NT2/D1 (cell line): ENCODE results near the gene GCN1.
A peak's percentile ranks its signal among the peaks of the same experiment; 100 is the strongest.

Source experiments
- DNase-seq: peaks from one replicate; pipeline ENCODE4 v3.0.0-alpha.2; 2011; ENCODE audit warnings: low read depth, low spot score
- H3K27me3 ChIP-seq: 2 replicates; pipeline ENCODE4 v1.6.0; 2011; ENCODE audit warnings: mild to moderate bottlenecking; ENCODE audit not compliant: insufficient read length, insufficient read depth
- H3K36me3 ChIP-seq: 2 replicates; pipeline ENCODE4 v1.6.1; 2011; ENCODE audit warnings: mild to moderate bottlenecking, low read length, mixed read lengths; ENCODE audit not compliant: insufficient read depth, insufficient read length
- H3K4me1 ChIP-seq: 2 replicates; pipeline ENCODE4 v1.5.1; 2011; ENCODE audit not compliant: insufficient read depth, insufficient read length
- H3K4me3 ChIP-seq: 2 replicates; pipeline ENCODE4 v1.5.1; 2011; ENCODE audit warnings: low read depth; ENCODE audit not compliant: insufficient read length
- H3K9ac ChIP-seq: 2 replicates; pipeline ENCODE4 v1.6.0; 2011; ENCODE audit warnings: low read depth; ENCODE audit not compliant: insufficient read length
- H3K9me3 ChIP-seq: 2 replicates; pipeline ENCODE4 v1.5.1; 2011; ENCODE audit warnings: mild to moderate bottlenecking, low read length; ENCODE audit not compliant: insufficient read depth
- SUZ12 ChIP-seq: IDR thresholded peaks from 2 replicates; pipeline ENCODE4 v1.6.1; 2011; ENCODE audit not compliant: insufficient read length, insufficient read depth; ENCODE audit errors: extremely low read depth
- YY1 ChIP-seq: IDR thresholded peaks from 2 replicates; pipeline ENCODE4 v1.6.1; 2011; ENCODE audit not compliant: insufficient read length, insufficient read depth
- ZNF274 ChIP-seq: IDR thresholded peaks from 2 replicates; pipeline ENCODE4 v1.6.1; 2011; ENCODE audit warnings: mild to moderate bottlenecking, low read depth, low read length

Gene GCN1

GRCh38 chr12:120221576-120221900 lies 27.0 kb upstream of the GCN1 start:
- H3K4me3 ChIP-seq = no peak overlapping the region
- peak overlapping the region; percentile 12 for H3K9ac ChIP-seq
- H3K4me1 ChIP-seq = peaks cover 51% of the 10 kb centered on the region
- H3K27me3 ChIP-seq = no peaks in the 10 kb centered on the region
- H3K36me3 ChIP-seq = peaks cover 90% of the 10 kb centered on the region
- DNase-seq = no peak
- TF ChIP-seq SUZ12 (no peak), ZNF274 (no peak), YY1 (no peak)
- no peaks in the 10 kb centered on the region for H3K9me3 ChIP-seq

- TF ChIP-seq ZNF274 (no peak), SUZ12 (no peak), YY1 (no peak)
- H3K36me3 ChIP-seq = peaks cover 90% of the 10 kb centered on the region
- DNase-seq = no peak
- no peak overlapping the region for H3K4me3 ChIP-seq
- peaks cover 53% of the 10 kb centered on the region for H3K4me1 ChIP-seq
- H3K9me3 ChIP-seq = no peaks in the 10 kb centered on the region
- H3K27me3 ChIP-seq = no peaks in the 10 kb centered on the region
- H3K9ac ChIP-seq = peak overlapping the region; percentile 12
Measured at GRCh38 chr12:120220838-120221575, 26.5 kb upstream of the GCN1 start.

DNA sequence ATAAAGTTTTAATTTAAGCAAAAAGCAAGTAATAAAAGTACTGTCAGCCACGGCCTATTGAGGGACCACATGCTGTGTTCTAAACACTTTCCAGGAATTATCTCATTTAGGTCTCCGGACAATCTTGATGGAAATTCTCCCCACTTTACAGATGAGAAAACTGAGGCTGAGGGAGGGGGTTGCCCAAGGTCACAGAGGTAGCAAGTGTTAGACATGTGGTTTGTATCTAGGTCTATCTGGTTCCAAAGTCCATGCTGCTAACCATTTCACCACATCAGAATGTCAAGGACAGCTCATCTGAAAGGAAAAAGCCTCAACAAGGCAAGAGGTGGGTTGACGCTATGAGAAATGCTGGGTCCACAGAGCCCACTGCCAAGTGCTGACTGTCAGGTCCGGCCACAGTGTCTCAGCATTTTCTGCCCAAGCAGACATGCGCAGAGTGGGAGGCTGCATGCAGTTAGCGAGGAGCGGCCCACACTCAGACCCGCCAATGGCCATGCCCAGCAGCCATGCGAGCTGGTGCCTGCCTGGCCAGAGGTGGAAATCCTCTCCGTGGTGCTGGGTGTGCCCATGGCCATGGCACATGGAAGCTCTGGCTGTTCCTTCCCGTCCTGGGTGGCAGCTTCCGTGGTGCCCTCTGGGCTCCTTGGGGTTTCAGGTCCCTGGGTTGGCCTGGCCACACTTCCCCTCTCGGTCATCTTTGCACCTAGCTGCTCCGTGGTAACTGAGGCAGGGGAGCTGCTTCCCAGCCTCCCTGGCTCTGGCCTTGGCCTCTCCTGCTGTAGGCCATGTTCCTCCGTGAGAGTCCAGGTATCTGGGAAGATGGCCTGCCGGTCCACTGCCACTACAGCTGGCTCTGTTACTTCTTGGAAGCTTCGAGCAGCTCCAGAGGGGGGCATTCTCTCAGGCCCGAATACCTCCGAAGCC lies 24.4 kb upstream of the GCN1 start:
- Histone ChIP-seq H3K4me3 (no peak overlapping the region), H3K27me3 (no peaks in the 10 kb centered on the region), H3K9ac (peak overlapping the region; percentile 34), H3K36me3 (peaks cover 90% of the 10 kb centered on the region), H3K4me1 (peaks cover 44% of the 10 kb centered on the region), H3K9me3 (no peaks in the 10 kb centered on the region)
- DNase-seq = no peak
- TF ChIP-seq YY1 = no peak
- no peak for TF ChIP-seq ZNF274
- no peak for TF ChIP-seq SUZ12

DNA sequence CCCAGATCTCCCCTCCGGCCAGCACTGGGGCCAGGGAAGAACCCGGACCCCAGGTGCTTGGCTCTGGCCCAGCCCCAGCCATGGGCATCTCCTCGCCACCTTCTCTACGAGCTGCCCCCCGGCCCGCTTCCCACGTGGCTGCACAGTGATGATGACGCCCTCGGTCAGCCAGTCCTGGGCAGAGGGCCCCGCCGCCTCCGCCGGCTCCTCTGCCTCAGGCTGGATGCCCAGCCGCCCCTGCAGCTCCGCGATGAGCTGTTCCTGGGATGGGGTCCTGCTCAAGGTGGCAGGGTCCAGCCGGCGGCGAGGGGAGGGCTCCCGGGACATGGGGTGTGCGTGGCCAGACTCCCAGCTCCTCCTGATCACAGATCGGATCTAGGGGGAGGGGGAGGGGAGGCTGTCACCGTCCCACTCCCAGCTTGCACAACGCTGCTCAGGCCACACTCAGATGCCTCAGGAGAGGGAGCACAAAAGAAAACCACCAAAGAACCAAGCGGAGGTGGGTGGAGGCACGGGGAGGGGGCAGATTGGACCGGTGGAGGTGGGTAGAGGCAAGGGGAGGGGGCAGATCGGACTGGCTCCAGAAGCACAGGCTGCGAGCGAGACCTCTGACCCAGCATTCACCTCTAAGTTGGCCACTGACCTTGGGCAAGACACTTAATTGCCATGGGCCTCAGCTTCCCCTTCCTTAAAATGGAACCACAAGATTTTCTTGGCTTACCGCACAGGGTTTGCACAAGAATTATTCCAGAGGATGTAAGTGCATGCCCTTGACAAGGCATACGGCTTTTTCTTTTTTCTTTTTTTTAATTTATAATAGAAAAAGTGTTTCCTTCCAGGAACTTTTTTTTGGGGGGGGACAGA lies 22.5 kb upstream of the GCN1 start:
- Histone ChIP-seq H3K4me1 (peaks cover 43% of the 10 kb centered on the region), H3K9ac (peak overlapping the region; percentile 66), H3K9me3 (no peaks in the 10 kb centered on the region), H3K4me3 (no peak overlapping the region), H3K27me3 (no peaks in the 10 kb centered on the region), H3K36me3 (peaks cover 91% of the 10 kb centered on the region)
- TF ChIP-seq SUZ12 = no peak
- no peak for TF ChIP-seq ZNF274
- no peak for TF ChIP-seq YY1
- no peak for DNase-seq

- Histone ChIP-seq H3K9me3 (no peaks in the 10 kb centered on the region), H3K27me3 (no peaks in the 10 kb centered on the region), H3K4me3 (no peak overlapping the region), H3K9ac (peak overlapping the region; percentile 66), H3K4me1 (peaks cover 33% of the 10 kb centered on the region), H3K36me3 (peaks cover 91% of the 10 kb centered on the region)
- TF ChIP-seq ZNF274 = no peak
- TF ChIP-seq SUZ12 = no peak
- TF ChIP-seq YY1 = no peak
- no peak for DNase-seq
Measured at GRCh38 chr12:120215766-120216735, 21.5 kb upstream of the GCN1 start.

DNA sequence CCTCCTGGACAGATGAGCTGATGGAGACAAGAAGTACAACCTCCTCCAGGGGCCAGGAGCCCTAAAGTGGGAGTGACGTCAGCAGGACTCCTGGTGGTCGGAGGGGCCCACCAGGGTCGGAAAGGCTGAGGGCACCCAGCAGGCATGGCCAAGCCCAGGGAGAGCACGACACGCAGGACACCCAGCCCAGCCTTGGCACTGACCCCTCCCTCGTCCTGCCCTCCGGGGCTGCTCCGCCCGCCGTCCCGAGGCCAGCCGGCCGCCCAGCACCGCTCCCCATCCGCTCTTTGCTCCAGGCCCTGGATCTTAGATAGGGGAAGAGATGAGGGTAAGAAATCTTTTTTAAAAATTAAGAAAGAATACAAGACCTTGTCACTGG lies 20.8 kb upstream of the GCN1 start:
- peaks cover 27% of the 10 kb centered on the region for H3K4me1 ChIP-seq
- TF ChIP-seq SUZ12 = no peak
- TF ChIP-seq YY1 = no peak
- TF ChIP-seq ZNF274 = no peak
- peaks cover 91% of the 10 kb centered on the region for H3K36me3 ChIP-seq
- H3K9ac ChIP-seq = peak overlapping the region; percentile 57
- no peaks in the 10 kb centered on the region for H3K27me3 ChIP-seq
- no peaks in the 10 kb centered on the region for H3K9me3 ChIP-seq
- H3K4me3 ChIP-seq = no peak overlapping the region
- DNase-seq = no peak
